Neural crest cell (in vitro differentiated cells): Measurements from ENCODE around the gene SPTLC3. TPM values are rescaled to one million over a fixed set of nuclear protein-coding genes. Genes with fewer than 3 reads are reported as not detected.

Experiments used
- DNase-seq: peaks from one replicate; pipeline ENCODE4 v3.0.0; 2021; ENCODE audit warnings: low read depth, mixed read lengths, low spot score
- H3K27ac Mint-ChIP-seq: one replicate; pipeline ENCODE4 v1.8.0; 2021; ENCODE audit warnings: mild to moderate bottlenecking, mixed read lengths; ENCODE audit not compliant: unreplicated experiment
- H3K27me3 Mint-ChIP-seq: 2 replicates; pipeline ENCODE4 v1.8.0; 2021; ENCODE audit warnings: low read depth, mild to moderate bottlenecking, mixed read lengths
- H3K36me3 Mint-ChIP-seq: 2 replicates; pipeline ENCODE4 v1.8.0; 2021; ENCODE audit warnings: low read depth, mild to moderate bottlenecking, mixed read lengths
- H3K4me1 Mint-ChIP-seq: 2 replicates; pipeline ENCODE4 v1.8.0; 2021; ENCODE audit warnings: mixed read lengths
- H3K4me3 Mint-ChIP-seq: one replicate; pipeline ENCODE4 v1.8.0; 2021; ENCODE audit warnings: mild to moderate bottlenecking, mixed read lengths
- H3K9me3 Mint-ChIP-seq: 2 replicates; pipeline ENCODE4 v1.8.0; 2021; ENCODE audit warnings: mixed read lengths
- CTCF ChIP-seq: fragments of 200-600 bp; sonication (generic); conservative IDR thresholded peaks from 2 replicates; pipeline ENCODE4 v1.5.0; 2021; ENCODE audit warnings: antibody characterized with exemption, mild to moderate bottlenecking
- total RNA-seq: library from RNA; stranded (reverse); gene quantifications from 2 replicates; pipeline ENCODE4 v1.2.1, GENCODE V29; 2021

SPTLC3 gene
- total RNA-seq, 1 donor from 2014 or later, result 0.33 TPM

- Mint-ChIP-seq H3K4me1 (peaks cover 39% of the 10 kb centered on the region), H3K9me3 (no peaks in the 10 kb centered on the region), H3K4me3 (no peak overlapping the region), H3K36me3 (no peaks in the 10 kb centered on the region), H3K27ac (no peak overlapping the region), H3K27me3 (peaks cover 3% of the 10 kb centered on the region)
- TF ChIP-seq CTCF, result no peak
- no peak for DNase-seq
Measured at GRCh38 chr20:13102694-13103093, 93.9 kb downstream of the SPTLC3 start.

GRCh38 chr20:13105039-13105438 lies 96.3 kb downstream of the SPTLC3 start:
- peaks cover 23% of the 10 kb centered on the region for H3K4me1 Mint-ChIP-seq
- no peak for TF ChIP-seq CTCF
- DNase-seq, result peak; percentile 13

GRCh38 chr20:13105864-13106457 lies 97.2 kb downstream of the SPTLC3 start:
- Mint-ChIP-seq H3K4me3 (no peak overlapping the region), H3K27me3 (peaks cover 3% of the 10 kb centered on the region), H3K36me3 (no peaks in the 10 kb centered on the region), H3K9me3 (no peaks in the 10 kb centered on the region), H3K27ac (no peak overlapping the region), H3K4me1 (peaks cover 22% of the 10 kb centered on the region)
- DNase-seq, result no peak
- TF ChIP-seq CTCF, result peak; percentile 92

More at GRCh38 chr20:13105039-13105438, 96.3 kb downstream of the SPTLC3 start:
- Mint-ChIP-seq H3K27ac (no peak overlapping the region), H3K9me3 (no peaks in the 10 kb centered on the region), H3K36me3 (no peaks in the 10 kb centered on the region), H3K4me3 (no peak overlapping the region), H3K27me3 (peaks cover 3% of the 10 kb centered on the region)

- Mint-ChIP-seq H3K36me3 (no peaks in the 10 kb centered on the region), H3K9me3 (no peaks in the 10 kb centered on the region), H3K27me3 (peaks cover 3% of the 10 kb centered on the region), H3K4me3 (no peak overlapping the region), H3K4me1 (peaks cover 8% of the 10 kb centered on the region), H3K27ac (no peak overlapping the region)
- no peak for TF ChIP-seq CTCF
- no peak for DNase-seq
Measured at GRCh38 chr20:13109658-13110057, 100.9 kb downstream of the SPTLC3 start.

GRCh38 chr20:13110796-13111195 lies 102.0 kb downstream of the SPTLC3 start:
- no peaks in the 10 kb centered on the region for H3K4me1 Mint-ChIP-seq
- no peak for DNase-seq
- no peak overlapping the region for H3K4me3 Mint-ChIP-seq
- no peaks in the 10 kb centered on the region for H3K36me3 Mint-ChIP-seq
- H3K9me3 Mint-ChIP-seq, result no peaks in the 10 kb centered on the region
- peaks cover 3% of the 10 kb centered on the region for H3K27me3 Mint-ChIP-seq
- no peak overlapping the region for H3K27ac Mint-ChIP-seq
- no peak for TF ChIP-seq CTCF
